ENCODE results near the gene FAM83E.

FAM83E gene

GRCh38 chr19:48656840-48657474, 42.1 kb upstream of the FAM83E start:
- DNase-seq (ENCODE audit: extremely low read depth, low read depth) = no peak

GRCh38 chr19:48654299-48655059, 39.6 kb upstream of the FAM83E start:
- no peak for TF ChIP-seq CTCF (IDR thresholded peaks at IDR 0.05; ENCODE audit: low read depth, low read length)
- no peak for DNase-seq (ENCODE audit: extremely low read depth, low read depth)

More at GRCh38 chr19:48656840-48657474, 42.1 kb upstream of the FAM83E start:
- TF ChIP-seq CTCF (IDR thresholded peaks at IDR 0.05; ENCODE audit: low read depth, low read length) = no peak

- no peak for DNase-seq (ENCODE audit: extremely low read depth, low read depth)
- no peak for TF ChIP-seq CTCF (IDR thresholded peaks at IDR 0.05; ENCODE audit: low read depth, low read length)
These were observed 36.8 kb upstream of the FAM83E start for GRCh38 chr19:48651683-48652048.

DNA sequence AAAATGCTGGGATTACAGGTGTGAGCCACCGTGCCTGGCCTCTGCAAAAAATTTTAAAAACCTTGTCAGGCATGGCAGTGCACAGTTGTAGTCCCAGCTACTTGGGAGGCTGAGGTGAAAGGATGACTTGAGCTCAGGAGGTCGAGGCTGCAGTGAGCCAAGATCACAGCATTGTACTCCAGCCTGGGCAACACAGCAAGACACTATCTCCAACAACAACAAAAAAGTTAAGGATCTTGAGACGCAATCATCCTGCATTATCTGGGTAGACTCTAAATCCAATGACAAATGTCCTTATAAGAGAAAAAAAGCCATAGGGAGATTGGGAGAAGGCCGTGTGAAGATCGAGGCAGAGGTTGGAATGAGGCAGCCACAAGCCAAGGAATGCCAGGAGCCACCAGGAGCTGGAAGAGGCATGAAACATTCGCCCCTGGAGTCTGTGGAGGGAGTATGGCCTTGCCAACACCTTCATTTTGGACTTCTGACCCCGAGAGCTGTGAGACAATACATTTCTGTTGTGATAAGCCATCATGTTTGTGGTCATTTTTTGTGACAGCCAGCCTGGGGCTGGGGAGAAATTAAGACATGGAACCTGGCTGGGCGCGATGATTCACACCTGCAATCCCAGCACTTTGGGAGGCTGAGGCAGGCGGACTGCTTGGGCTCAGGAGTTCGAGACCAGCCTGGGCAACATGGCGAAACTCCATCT, 36.3 kb upstream of the FAM83E start:
- DNase-seq (ENCODE audit: extremely low read depth, low read depth) = no peak
- no peak for TF ChIP-seq CTCF (IDR thresholded peaks at IDR 0.05; ENCODE audit: low read depth, low read length)

- DNase-seq (ENCODE audit: extremely low read depth, low read depth) = no peak
- TF ChIP-seq CTCF (IDR thresholded peaks at IDR 0.05; ENCODE audit: low read depth, low read length) = no peak
These were observed 33.3 kb upstream of the FAM83E start for GRCh38 chr19:48648134-48648533.

- TF ChIP-seq CTCF (IDR thresholded peaks at IDR 0.05; ENCODE audit: low read depth, low read length) = no peak
- DNase-seq (ENCODE audit: extremely low read depth, low read depth) = no peak
These were observed 31.9 kb upstream of the FAM83E start for GRCh38 chr19:48646722-48647216.
